CD14-positive monocyte (primary cell): ENCODE data around the gene XAB2. TPM values are rescaled to one million over a fixed set of nuclear protein-coding genes. Genes with fewer than 3 reads are reported as not detected.

Experiments used
- DNase-seq, 3 donors: peaks; one replicate each; pipeline ENCODE4 v3.0.0-alpha.2; 2011 to 2022
- H2AFZ ChIP-seq: 2 replicates; pipeline ENCODE4 v1.6.0; 2012; ENCODE audit warnings: mild to moderate bottlenecking, low read depth, low read length, inconsistent platforms; ENCODE audit not compliant: insufficient read depth, poor library complexity, severe bottlenecking
- H3K27ac ChIP-seq, 2 donors: 1 replicate in 1 of 2; 2 replicates in 1 of 2; pipeline ENCODE4 v1.5.1; 2012 to 2013; ENCODE audit warnings: low read length in 2 of 2, control low read depth in 1 of 2, inconsistent platforms in 1 of 2, low read depth in 1 of 2, mild to moderate bottlenecking in 1 of 2
- H3K27me3 ChIP-seq, 2 donors: one replicate each; pipeline versions ENCODE4 v1.6.0 to v1.6.1; 2011 to 2013; ENCODE audit warnings: low read length in 2 of 2; ENCODE audit not compliant: control insufficient read depth in 2 of 2, insufficient read depth in 2 of 2
- H3K36me3 ChIP-seq, 2 donors: replicated peaks in 1 of 2; 1 replicate in 1 of 2; 2 replicates in 1 of 2; pipeline versions ENCODE4 v1.5.1 to v1.6.1; 2012 to 2013; ENCODE audit warnings: low read length in 2 of 2, control low read depth in 1 of 2, inconsistent platforms in 1 of 2, mild to moderate bottlenecking in 1 of 2; ENCODE audit not compliant: insufficient read depth in 2 of 2, control insufficient read depth in 1 of 2
- H3K4me1 ChIP-seq, 2 donors: 1 replicate in 1 of 2; 2 replicates in 1 of 2; pipeline versions ENCODE4 v1.5.1 to v1.6.1; 2012 to 2013; ENCODE audit warnings: low read length in 2 of 2, control low read depth in 1 of 2, inconsistent platforms in 1 of 2, mild to moderate bottlenecking in 1 of 2, moderate library complexity in 1 of 2; ENCODE audit not compliant: insufficient read depth in 2 of 2, control insufficient read depth in 1 of 2
- H3K4me2 ChIP-seq: replicated peaks from 2 replicates; pipeline ENCODE3; 2012; ENCODE audit warnings: low read length, moderate library complexity, mild to moderate bottlenecking; ENCODE audit not compliant: poor library complexity, severe bottlenecking; ENCODE audit errors: extremely low read depth
- H3K4me3 ChIP-seq, 3 experiments: fragments of 200-600 bp in 1 of 3; sonication (generic) in 1 of 3; replicated peaks in 1 of 3; 1 replicate in 2 of 3; 2 replicates in 1 of 3; pipeline ENCODE4 v1.5.1; 2011 to 2013; ENCODE audit warnings: low read length in 3 of 3, mild to moderate bottlenecking in 3 of 3, control low read depth in 2 of 3, low read depth in 2 of 3, inconsistent platforms in 1 of 3, moderate library complexity in 1 of 3
- H3K79me2 ChIP-seq: 2 replicates; pipeline ENCODE4 v1.6.0; 2012; ENCODE audit warnings: mild to moderate bottlenecking, control low read depth, inconsistent platforms, low read length, moderate library complexity; ENCODE audit not compliant: insufficient read depth
- H3K9ac ChIP-seq: 2 replicates; pipeline ENCODE4 v1.6.0; 2017; ENCODE audit warnings: low read length, mild to moderate bottlenecking; ENCODE audit not compliant: insufficient read depth, poor library complexity, severe bottlenecking
- H3K9me3 ChIP-seq, 2 donors: replicated peaks in 1 of 2; 1 replicate in 1 of 2; 2 replicates in 1 of 2; pipeline versions ENCODE4 v1.5.1 to v1.6.1; 2012 to 2013; ENCODE audit warnings: low read length in 2 of 2, control low read depth in 1 of 2; ENCODE audit not compliant: control insufficient read depth in 1 of 2, insufficient read depth in 1 of 2
- H4K20me1 ChIP-seq: 2 replicates; pipeline ENCODE4 v1.6.0; 2012; ENCODE audit warnings: mild to moderate bottlenecking, low read length, control low read depth, moderate library complexity; ENCODE audit not compliant: insufficient read depth
- H3K27ac Mint-ChIP-seq, 7 donors: one replicate each; pipeline ENCODE4 v1.8.0; 2020; ENCODE audit warnings: mild to moderate bottlenecking in 7 of 7, mixed read lengths in 7 of 7, moderate library complexity in 6 of 7, inconsistent platforms in 2 of 7
- H3K27me3 Mint-ChIP-seq, 3 donors: one replicate each; pipeline ENCODE4 v1.8.0; 2021 to 2022; ENCODE audit warnings: low read depth in 3 of 3, mild to moderate bottlenecking in 3 of 3, mixed read lengths in 3 of 3, moderate library complexity in 3 of 3, inconsistent platforms in 1 of 3
- H3K36me3 Mint-ChIP-seq, 2 donors: one replicate each; pipeline ENCODE4 v1.8.0; 2020; ENCODE audit warnings: mixed read lengths in 2 of 2, inconsistent platforms in 1 of 2, mild to moderate bottlenecking in 1 of 2
- H3K4me1 Mint-ChIP-seq: one replicate; pipeline ENCODE4 v1.8.0; 2020; ENCODE audit warnings: mild to moderate bottlenecking, mixed read lengths
- H3K4me3 Mint-ChIP-seq, 2 donors: one replicate each; pipeline ENCODE4 v1.8.0; 2020; ENCODE audit warnings: mild to moderate bottlenecking in 2 of 2, mixed read lengths in 2 of 2, moderate library complexity in 1 of 2
- H3K9me3 Mint-ChIP-seq, 7 donors: one replicate each; pipeline ENCODE4 v1.8.0; 2020 to 2022; ENCODE audit warnings: mixed read lengths in 7 of 7, mild to moderate bottlenecking in 6 of 7, moderate library complexity in 6 of 7, inconsistent platforms in 2 of 7
- WGBS: methylation state at CpG from one replicate; pipeline ENCODE4 v1.1.5; 2013; ENCODE audit warnings: missing lambda C conversion rate; ENCODE audit not compliant: insufficient coverage; 5-methylcytosine and 5-hydroxymethylcytosine counted together
- intact Hi-C, 2 donors: fragments of 100-400 bp; cut with micrococcal nuclease; formaldehyde crosslinking; loops; one replicate each; pipeline versions ENCODE4 v1.15.0 to v1.15.1; 2023
- polyA plus RNA-seq, 3 donors: library from polyadenylated mRNA; depleted of rRNA in 1 of 3; unstranded in 2 of 3; stranded (reverse) in 1 of 3; fragments of 300-500 nt in 2 of 3; fragments of >200 nt in 1 of 3; fragmentation: Illumina TruSeq in 2 of 3; gene quantifications; 1 replicate in 2 of 3; 2 replicates in 1 of 3; pipeline ENCODE4 v1.2.3, GENCODE V29; 2012 to 2021
- TF ChIP-seq, protein P1 (sequence below): fragments of 200-600 bp; IDR thresholded peaks from one replicate; pipeline ENCODE4 v1.8.0; 2022; ENCODE audit warnings: antibody characterized with exemption, mild to moderate bottlenecking

Gene XAB2
- polyA plus RNA-seq, 3 donors, result 4.6 to 55.7 (median 8.8) TPM

DNA sequence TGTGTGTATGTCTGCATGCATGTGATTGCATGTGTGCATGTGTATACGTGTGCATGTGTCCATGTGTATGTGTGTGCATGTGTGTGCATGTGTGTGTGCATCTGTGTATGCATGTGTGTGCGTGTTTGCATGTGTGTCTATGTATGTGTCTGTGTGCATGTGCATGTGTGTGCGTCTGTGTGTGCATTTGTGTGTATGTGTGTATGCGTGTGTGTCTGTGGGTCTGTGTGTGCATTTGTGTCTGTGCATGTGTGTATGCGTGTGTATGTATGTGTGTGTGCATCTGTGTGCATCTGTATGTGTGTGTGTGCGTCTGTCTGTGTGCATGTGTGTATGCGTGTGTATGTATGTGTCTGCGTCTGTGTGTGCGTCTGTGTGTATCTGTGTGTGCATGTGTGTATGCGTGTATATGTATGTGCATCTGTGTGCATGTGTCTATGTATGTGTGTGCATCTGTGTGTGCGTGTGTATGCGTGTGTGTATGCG is 10.6 kb upstream of the XAB2 start:
- Mint-ChIP-seq H3K4me3 (no peak overlapping the region), H3K4me1 (peaks cover 64% of the 10 kb centered on the region), H3K36me3 (peaks cover 43 to 61% of the 10 kb centered on the region in 2 donors), H3K27me3 (peaks cover 0 to 2% (median 1%) of the 10 kb centered on the region in 3 donors), H3K27ac (no peak overlapping the region), H3K9me3 (peaks cover 0 to 2% (median 0%) of the 10 kb centered on the region in 7 donors)
- Histone ChIP-seq H3K9ac (no peak overlapping the region), H3K27me3 (no peaks in the 10 kb centered on the region), H2AFZ (no peak overlapping the region), H3K9me3 (no peaks in the 10 kb centered on the region), H3K79me2 (peaks cover 80% of the 10 kb centered on the region), H3K4me1 (peaks cover 56 to 72% of the 10 kb centered on the region in 2 donors), H3K4me2 (no peak overlapping the region), H3K36me3 (peaks cover 41 to 57% of the 10 kb centered on the region in 2 donors), H4K20me1 (peaks cover 71% of the 10 kb centered on the region), H3K27ac (no peak overlapping the region), H3K4me3 (no peak overlapping the region)
- WGBS, result 98% methylated on average over 13 of the region's 13 CpGs
- DNase-seq, result no peak
- TF ChIP-seq, protein P1, sequence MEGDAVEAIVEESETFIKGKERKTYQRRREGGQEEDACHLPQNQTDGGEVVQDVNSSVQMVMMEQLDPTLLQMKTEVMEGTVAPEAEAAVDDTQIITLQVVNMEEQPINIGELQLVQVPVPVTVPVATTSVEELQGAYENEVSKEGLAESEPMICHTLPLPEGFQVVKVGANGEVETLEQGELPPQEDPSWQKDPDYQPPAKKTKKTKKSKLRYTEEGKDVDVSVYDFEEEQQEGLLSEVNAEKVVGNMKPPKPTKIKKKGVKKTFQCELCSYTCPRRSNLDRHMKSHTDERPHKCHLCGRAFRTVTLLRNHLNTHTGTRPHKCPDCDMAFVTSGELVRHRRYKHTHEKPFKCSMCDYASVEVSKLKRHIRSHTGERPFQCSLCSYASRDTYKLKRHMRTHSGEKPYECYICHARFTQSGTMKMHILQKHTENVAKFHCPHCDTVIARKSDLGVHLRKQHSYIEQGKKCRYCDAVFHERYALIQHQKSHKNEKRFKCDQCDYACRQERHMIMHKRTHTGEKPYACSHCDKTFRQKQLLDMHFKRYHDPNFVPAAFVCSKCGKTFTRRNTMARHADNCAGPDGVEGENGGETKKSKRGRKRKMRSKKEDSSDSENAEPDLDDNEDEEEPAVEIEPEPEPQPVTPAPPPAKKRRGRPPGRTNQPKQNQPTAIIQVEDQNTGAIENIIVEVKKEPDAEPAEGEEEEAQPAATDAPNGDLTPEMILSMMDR, result no peak
- intact Hi-C loops, result loop anchor here (5.0 to 10.0 kb wide), 3 partner anchors 37 to 265 kb away; partner anchors contain the start of genes MAP2K7 (in 1 of the 2), MCEMP1 (in 1 of the 2) and TRAPPC5 (in 1 of the 2)

DNA sequence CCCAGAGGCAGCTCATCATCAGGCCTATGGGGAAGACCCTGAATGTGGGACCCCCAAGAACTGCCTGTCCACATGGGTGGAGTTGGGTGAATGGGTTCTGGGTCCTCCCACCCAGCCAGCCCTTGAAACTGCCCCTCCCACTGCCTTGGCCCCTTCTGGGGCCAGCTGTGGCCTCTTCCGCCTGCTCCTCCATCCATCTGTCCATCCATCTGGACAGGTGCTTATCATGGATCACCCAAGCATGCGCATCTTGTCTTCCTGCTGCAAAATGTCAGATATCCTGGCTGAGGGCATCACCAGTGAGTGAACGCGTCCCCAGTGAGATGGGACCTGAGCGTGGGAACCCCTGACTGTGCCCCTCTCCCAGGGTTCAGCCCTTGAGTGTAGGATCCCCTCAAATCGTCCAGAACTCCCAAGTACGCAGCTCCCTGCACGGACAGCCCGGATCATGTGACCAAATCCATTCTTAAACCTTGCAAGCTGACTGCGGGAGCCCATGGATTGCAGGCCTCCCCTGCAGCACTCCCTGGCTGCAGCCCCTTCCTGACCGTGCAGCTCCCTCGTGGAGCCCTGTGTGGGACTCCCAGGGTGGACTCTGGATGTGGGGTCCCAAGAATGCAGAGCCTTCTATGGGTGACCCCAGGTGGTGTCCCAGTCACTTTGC is 9.6 kb upstream of the XAB2 start:
- intact Hi-C loops, result loop anchor here (5.0 to 10.0 kb wide), 3 partner anchors 38 to 266 kb away; partner anchors contain the start of genes MAP2K7 (in 1 of the 2), MCEMP1 (in 1 of the 2) and TRAPPC5 (in 1 of the 2)
- H3K9ac ChIP-seq, result no peak overlapping the region
- WGBS, result 93% methylated on average over 12 of the region's 12 CpGs
- H3K79me2 ChIP-seq, result peaks cover 77% of the 10 kb centered on the region
- H3K36me3 Mint-ChIP-seq, result peaks cover 35 to 53% of the 10 kb centered on the region in 2 donors
- peaks cover 0 to 3% (median 2%) of the 10 kb centered on the region in 3 donors for H3K27me3 Mint-ChIP-seq
- peak overlapping the region; percentile 88 for H3K4me2 ChIP-seq
- peaks cover 46 to 63% of the 10 kb centered on the region in 2 donors for H3K4me1 ChIP-seq
- peaks cover 63% of the 10 kb centered on the region for H4K20me1 ChIP-seq
- H3K4me3 Mint-ChIP-seq, result peak overlapping the region in 1 of 2 donors; percentile 32
- H3K27me3 ChIP-seq, result no peaks in the 10 kb centered on the region
- peaks cover 54% of the 10 kb centered on the region for H3K4me1 Mint-ChIP-seq
- TF ChIP-seq, protein P1, result no peak
- peaks cover 0 to 2% (median 0%) of the 10 kb centered on the region in 7 donors for H3K9me3 Mint-ChIP-seq
- H2AFZ ChIP-seq, result no peak overlapping the region
- H3K27ac ChIP-seq, result peak overlapping the region; percentile 96 to 100
- H3K27ac Mint-ChIP-seq, result peak overlapping the region in 5 of 7 donors; percentile 13 to 95 (median 56)
- peak overlapping the region in 1 of 3 experiments; percentile 90 for H3K4me3 ChIP-seq
- peaks cover 41 to 48% of the 10 kb centered on the region in 2 donors for H3K36me3 ChIP-seq
- DNase-seq, result no peak
- no peaks in the 10 kb centered on the region for H3K9me3 ChIP-seq
